OCI-LY7 (cell line): ENCODE measurements around the gene STK4. TPM values are rescaled to one million over a fixed set of nuclear protein-coding genes. Genes with fewer than 3 reads are reported as not detected.

Experiments used
- BruUV-seq: library from RNA; stranded (reverse); fragments of 400-500 nt; replicated peaks from 2 replicates; lab custom pipeline; 2021; lab: Mats Ljungman, UMichigan
- CTCF ChIA-PET: fragments of 300-600 bp; sonication (Branson Sonifier 250); formaldehyde crosslinking; loops from one replicate; lab custom pipeline; 2022; ENCODE audit warnings: antibody characterized with exemption; ENCODE audit not compliant: unreplicated experiment; lab: Charles Lee
- POLR2A ChIA-PET: fragments of 300-600 bp; sonication (Branson Sonifier 250); formaldehyde crosslinking; loops from one replicate; lab custom pipeline; 2022; ENCODE audit warnings: antibody characterized with exemption; lab: Charles Lee
- DNase-seq: peaks from one replicate; pipeline ENCODE4 v3.0.0-alpha.2; 2015; ENCODE audit warnings: low spot score
- H2AFZ ChIP-seq: fragments of 200-600 bp; sonication (generic), shearing (Covaris generic); 2 replicates; pipeline ENCODE4 v1.6.1; 2014; ENCODE audit warnings: mild to moderate bottlenecking, antibody characterized with exemption, low read length, moderate library complexity
- H3K27ac ChIP-seq: fragments of 200-600 bp; sonication (generic); 2 replicates; pipeline ENCODE4 v1.5.1; 2014; ENCODE audit warnings: mixed run types, low read depth, mild to moderate bottlenecking, moderate library complexity, low read length, inconsistent platforms; ENCODE audit not compliant: poor library complexity, severe bottlenecking
- H3K36me3 ChIP-seq: fragments of 200-600 bp; sonication (generic); 2 replicates; pipeline ENCODE4 v1.6.1; 2014; ENCODE audit warnings: mild to moderate bottlenecking, antibody characterized with exemption, low read length, moderate library complexity, mixed read lengths; ENCODE audit not compliant: insufficient read depth
- H3K4me1 ChIP-seq: fragments of 200-600 bp; sonication (generic); 2 replicates; pipeline ENCODE4 v1.5.1; 2014; ENCODE audit warnings: mild to moderate bottlenecking, low read length; ENCODE audit not compliant: insufficient read depth, poor library complexity, severe bottlenecking
- H3K4me2 ChIP-seq: fragments of 200-600 bp; sonication (generic); 2 replicates; pipeline ENCODE4 v1.6.1; 2014; ENCODE audit warnings: mild to moderate bottlenecking, low read length
- H3K4me3 ChIP-seq: fragments of 200-600 bp; sonication (generic); 2 replicates; pipeline ENCODE4 v1.5.1; 2014; ENCODE audit warnings: mild to moderate bottlenecking, low read depth, low read length; ENCODE audit not compliant: poor library complexity, severe bottlenecking
- H3K79me2 ChIP-seq: fragments of 200-600 bp; sonication (generic); 2 replicates; pipeline ENCODE4 v1.6.1; 2016; ENCODE audit warnings: low read depth, mild to moderate bottlenecking, low read length, moderate library complexity, mixed read lengths; ENCODE audit not compliant: insufficient read depth
- H3K9me2 ChIP-seq: fragments of 200-600 bp; sonication (generic); 2 replicates; pipeline ENCODE4 v1.6.1; 2016; ENCODE audit warnings: mild to moderate bottlenecking, low read length, mixed read lengths; ENCODE audit not compliant: insufficient read depth
- H3K9me3 ChIP-seq: fragments of 200-600 bp; sonication (generic); 2 replicates; pipeline ENCODE4 v1.6.1; 2014; ENCODE audit warnings: mild to moderate bottlenecking, mixed run types, low read length, mixed read lengths
- H4K20me1 ChIP-seq: fragments of 200-600 bp; sonication (generic); 2 replicates; pipeline ENCODE4 v1.6.1; 2014; ENCODE audit warnings: mild to moderate bottlenecking, antibody characterized with exemption, low read length, moderate library complexity, mixed read lengths; ENCODE audit not compliant: insufficient read depth
- EZH2phosphoT487 ChIP-seq: fragments of 200-600 bp; sonication (generic); IDR thresholded peaks from 2 replicates; pipeline ENCODE4 v1.6.1; 2018; ENCODE audit warnings: low read depth, borderline replicate concordance, mild to moderate bottlenecking, mixed run types, antibody characterized with exemption, low read length, moderate library complexity, mixed read lengths
- intact Hi-C: fragments of 100-400 bp; cut with micrococcal nuclease; formaldehyde crosslinking; loops from one replicate; pipeline ENCODE4 v1.10.0; 2022; ENCODE audit not compliant: unreplicated experiment
- total RNA-seq, 2 experiments: library from RNA; depleted of rRNA in 1 of 2; stranded (reverse); fragments of >200 nt in 1 of 2; shearing (Covaris generic) in 1 of 2; gene quantifications; 2 replicates each; pipeline ENCODE4 v1.2.3, GENCODE V29; 2014 to 2022
- TF ChIP-seq, protein P1 (sequence below): fragments of 200-600 bp; sonication (generic); conservative IDR thresholded peaks from 2 replicates; pipeline ENCODE4 v1.5.1; 2014; ENCODE audit warnings: mild to moderate bottlenecking, antibody characterized with exemption, low read length, moderate library complexity, mixed read lengths

Gene STK4
- total RNA-seq, 2 experiments from 2014 or later: 67.9 to 140 TPM

DNA sequence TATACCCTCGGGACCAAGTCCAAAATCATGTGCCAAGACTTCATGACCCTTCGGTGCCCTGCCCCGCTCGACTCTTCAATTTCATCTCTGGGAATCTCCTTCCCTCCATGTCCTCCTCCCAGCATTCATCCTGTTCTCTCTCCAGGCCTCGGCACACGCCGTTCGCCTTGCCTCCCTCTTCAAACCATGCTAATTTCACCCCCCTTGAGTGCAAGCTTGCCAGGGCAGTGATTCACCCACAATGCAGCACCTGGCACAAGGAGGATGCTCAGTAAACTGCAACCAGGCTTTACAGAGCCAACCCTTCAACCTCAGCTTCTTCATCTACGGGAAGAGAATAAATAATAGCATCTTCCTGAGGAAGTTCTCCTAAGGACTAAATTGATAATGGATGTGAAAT lies 130.5 kb downstream of the STK4 start:
- Histone ChIP-seq H3K79me2 (no peaks in the 10 kb centered on the region), H3K36me3 (no peaks in the 10 kb centered on the region), H4K20me1 (no peaks in the 10 kb centered on the region; the same call in 1 of the 2 replicates), H3K4me1 (no peaks in the 10 kb centered on the region), H3K27ac (no peak overlapping the region), H3K4me2 (no peak overlapping the region), H3K4me3 (no peak overlapping the region), H3K9me2 (no peaks in the 10 kb centered on the region), H3K9me3 (no peaks in the 10 kb centered on the region), H2AFZ (no peak overlapping the region)
- CTCF ChIA-PET: interaction anchor here (0.6 to 1.7 kb wide), 2 partner anchors 25 to 240 kb away, joined by 3 to 4 read pairs; no protein-coding TSS in a partner anchor
- POLR2A ChIA-PET: no interaction called here
- no peak for DNase-seq
- intact Hi-C loops: loop anchor here (1.0 to 5.0 kb wide), 2 partner anchors 85 to 184 kb away; partner anchors contain the start of gene PABPC1L
- BruUV-seq: no TSS peak
- TF ChIP-seq, protein P1, sequence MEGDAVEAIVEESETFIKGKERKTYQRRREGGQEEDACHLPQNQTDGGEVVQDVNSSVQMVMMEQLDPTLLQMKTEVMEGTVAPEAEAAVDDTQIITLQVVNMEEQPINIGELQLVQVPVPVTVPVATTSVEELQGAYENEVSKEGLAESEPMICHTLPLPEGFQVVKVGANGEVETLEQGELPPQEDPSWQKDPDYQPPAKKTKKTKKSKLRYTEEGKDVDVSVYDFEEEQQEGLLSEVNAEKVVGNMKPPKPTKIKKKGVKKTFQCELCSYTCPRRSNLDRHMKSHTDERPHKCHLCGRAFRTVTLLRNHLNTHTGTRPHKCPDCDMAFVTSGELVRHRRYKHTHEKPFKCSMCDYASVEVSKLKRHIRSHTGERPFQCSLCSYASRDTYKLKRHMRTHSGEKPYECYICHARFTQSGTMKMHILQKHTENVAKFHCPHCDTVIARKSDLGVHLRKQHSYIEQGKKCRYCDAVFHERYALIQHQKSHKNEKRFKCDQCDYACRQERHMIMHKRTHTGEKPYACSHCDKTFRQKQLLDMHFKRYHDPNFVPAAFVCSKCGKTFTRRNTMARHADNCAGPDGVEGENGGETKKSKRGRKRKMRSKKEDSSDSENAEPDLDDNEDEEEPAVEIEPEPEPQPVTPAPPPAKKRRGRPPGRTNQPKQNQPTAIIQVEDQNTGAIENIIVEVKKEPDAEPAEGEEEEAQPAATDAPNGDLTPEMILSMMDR: no peak
- no peak for TF ChIP-seq EZH2phosphoT487

DNA sequence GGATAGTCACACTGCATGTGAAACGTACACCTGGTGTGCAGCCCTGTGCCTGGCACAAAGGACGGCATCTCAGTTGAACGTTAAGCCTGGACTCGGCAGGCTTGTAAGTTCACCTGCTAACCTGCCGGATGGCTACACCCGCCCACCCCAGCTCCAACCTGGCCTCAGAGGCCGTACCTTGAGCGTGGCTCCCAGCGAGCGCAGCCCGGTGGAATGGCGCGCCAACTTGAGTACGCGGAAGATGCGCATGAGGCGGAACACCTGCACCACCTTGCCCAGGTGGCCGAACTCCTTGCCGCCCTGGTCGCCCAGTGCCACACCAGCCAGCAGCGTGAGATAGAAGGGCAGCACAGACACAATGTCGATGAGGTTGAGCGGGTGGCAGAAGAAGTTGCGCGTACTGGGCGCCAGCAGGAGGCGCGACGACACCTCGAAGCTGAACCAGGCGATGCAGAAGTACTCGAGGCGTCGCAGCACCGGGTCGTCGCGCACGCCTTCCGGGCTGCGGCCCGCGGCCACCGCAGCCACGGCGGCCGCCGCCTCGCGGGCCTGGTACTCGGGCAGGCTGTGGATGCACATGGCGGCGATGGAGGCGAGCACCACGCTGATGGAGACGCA lies 131.3 kb downstream of the STK4 start:
- H3K9me3 ChIP-seq: no peaks in the 10 kb centered on the region
- H3K9me2 ChIP-seq: no peaks in the 10 kb centered on the region
- CTCF ChIA-PET: no interaction called here
- H2AFZ ChIP-seq: no peak overlapping the region
- BruUV-seq: no TSS peak
- H3K4me3 ChIP-seq: no peak overlapping the region
- no peaks in the 10 kb centered on the region; the same call in 1 of the 2 replicates for H4K20me1 ChIP-seq
- POLR2A ChIA-PET: no interaction called here
- no peak for DNase-seq
- no peaks in the 10 kb centered on the region for H3K4me1 ChIP-seq
- H3K4me2 ChIP-seq: no peak overlapping the region
- intact Hi-C loops: loop anchor here (5.0 kb wide), 1 partner anchor 185 kb away; the partner anchor contains the start of gene PABPC1L
- no peaks in the 10 kb centered on the region for H3K36me3 ChIP-seq
- H3K79me2 ChIP-seq: no peaks in the 10 kb centered on the region
- TF ChIP-seq, protein P1: no peak
- TF ChIP-seq EZH2phosphoT487: no peak
- no peak overlapping the region for H3K27ac ChIP-seq
